Umbilical cord (tissue), 2 donors: ENCODE data around the gene CMIP. TPM values are rescaled to one million over a fixed set of nuclear protein-coding genes. Genes with fewer than 3 reads are reported as not detected.
"Not testable (repeated sequence)": the region's sequence is repeated elsewhere in the genome, so short reads cannot be mapped to it uniquely, and the experiment has no call there.

Experiments used
- DNase-seq: peaks from one replicate; pipeline ENCODE4 v3.0.0-alpha.2; 2015; ENCODE audit warnings: low spot score
- total RNA-seq: library from RNA; depleted of rRNA; stranded (reverse); fragments of >200 nt; gene quantifications from one replicate; pipeline ENCODE4 v1.2.3, GENCODE V29; 2014; ENCODE audit warnings: low replicate concordance; ENCODE audit not compliant: insufficient read depth

The CMIP gene
- total RNA-seq, 1 donor from 2014 or later, result 24.8 TPM

GRCh38 chr16:81421126-81421525, 23.5 kb upstream of the CMIP start:
- no peak for DNase-seq

GRCh38 chr16:81421536-81421935, 23.1 kb upstream of the CMIP start:
- DNase-seq, result no peak

GRCh38 chr16:81422153-81422552, 22.5 kb upstream of the CMIP start:
- not testable (repeated sequence) for DNase-seq

GRCh38 chr16:81424771-81425170, 19.8 kb upstream of the CMIP start:
- DNase-seq, result no peak

- DNase-seq, result no peak
Measured at GRCh38 chr16:81427219-81427618, 17.4 kb upstream of the CMIP start.

GRCh38 chr16:81429045-81429521, 15.5 kb upstream of the CMIP start:
- DNase-seq, result no peak

GRCh38 chr16:81431554-81432353, 12.9 kb upstream of the CMIP start:
- peak; percentile 43 for DNase-seq

GRCh38 chr16:81432937-81433557, 11.6 kb upstream of the CMIP start:
- DNase-seq, result no peak

- DNase-seq, result peak; percentile 55
Measured at GRCh38 chr16:81435103-81435502, 9.5 kb upstream of the CMIP start.

GRCh38 chr16:81435567-81435966, 9.0 kb upstream of the CMIP start:
- DNase-seq, result no peak

GRCh38 chr16:81436386-81436785, 8.2 kb upstream of the CMIP start:
- no peak for DNase-seq

GRCh38 chr16:81437865-81438264, 6.7 kb upstream of the CMIP start:
- DNase-seq, result no peak

- no peak for DNase-seq
Measured at GRCh38 chr16:81440888-81441761, 3.5 kb upstream of the CMIP start.

GRCh38 chr16:81442220-81442915, 2.2 kb upstream of the CMIP start:
- peak; percentile 29 for DNase-seq

GRCh38 chr16:81442916-81443687, 1.5 kb upstream of the CMIP start:
- DNase-seq, result no peak

GRCh38 chr16:81443688-81444447, 740 bp upstream of the CMIP start:
- peak; percentile 36 for DNase-seq

GRCh38 chr16:81445143-81445961, 744 bp downstream of the CMIP start:
- no peak for DNase-seq

- peak; percentile 35 for DNase-seq
Measured at GRCh38 chr16:81445966-81446906, 1.6 kb downstream of the CMIP start.
